ENCODE data around the gene SND1. TPM values are rescaled to one million over a fixed set of nuclear protein-coding genes. Genes with fewer than 3 reads are reported as not detected.
A peak's percentile ranks its signal among the peaks of the same experiment; 100 is the strongest.

The SND1 gene
- total RNA-seq = 185 and 193 TPM in 2 replicates

DNA sequence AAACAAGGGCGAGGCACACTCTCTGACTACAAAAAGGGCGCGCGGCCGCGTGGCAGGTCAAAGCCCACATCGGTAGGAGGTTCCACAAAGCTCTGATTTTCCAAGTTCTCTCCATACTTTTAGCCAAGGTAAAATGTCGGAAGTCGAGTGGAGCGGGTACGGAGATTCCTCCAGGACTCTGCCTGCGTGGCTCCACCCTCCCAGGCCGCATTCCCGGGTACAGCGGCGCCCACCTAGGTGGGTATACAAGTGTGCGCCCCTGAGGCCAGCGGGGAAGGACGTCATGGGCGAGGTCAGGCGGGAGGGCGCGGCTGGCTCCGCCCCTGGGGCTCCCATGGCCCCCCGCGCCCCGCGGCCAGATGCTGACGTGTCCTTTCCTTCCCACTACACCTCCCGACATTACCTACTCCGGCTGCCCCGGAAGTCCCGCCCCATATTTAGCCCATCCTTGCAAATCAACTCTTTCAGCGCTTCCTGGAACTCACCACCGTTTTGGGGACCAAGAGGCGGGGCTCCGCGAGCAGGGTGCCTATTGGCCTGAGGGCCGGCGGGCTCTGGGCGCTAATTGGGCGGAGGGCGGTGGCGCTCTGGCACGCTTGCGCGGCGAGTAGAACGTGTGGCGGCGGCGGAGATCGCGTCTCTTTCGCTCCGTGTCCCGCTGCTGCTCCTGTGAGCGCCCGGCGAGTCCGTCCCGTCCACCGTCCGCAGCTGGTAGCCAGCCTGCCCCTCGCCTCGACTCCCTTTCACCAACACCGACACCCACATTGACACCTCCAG lies at the start of gene SND1:
SND1 (plus strand) TSS at position 639 of the 777 bp plus-strand sequence. CDS start 180 bp downstream, outside the sequence.
- DNase-seq (ENCODE audit: extremely low read depth, low read depth, low spot score) = peak; percentile 86

GRCh38 chr7:127608446-127608845 lies 43.5 kb upstream of the SND1 start:
- no peak for DNase-seq (ENCODE audit: extremely low read depth, low read depth, low spot score)

DNA sequence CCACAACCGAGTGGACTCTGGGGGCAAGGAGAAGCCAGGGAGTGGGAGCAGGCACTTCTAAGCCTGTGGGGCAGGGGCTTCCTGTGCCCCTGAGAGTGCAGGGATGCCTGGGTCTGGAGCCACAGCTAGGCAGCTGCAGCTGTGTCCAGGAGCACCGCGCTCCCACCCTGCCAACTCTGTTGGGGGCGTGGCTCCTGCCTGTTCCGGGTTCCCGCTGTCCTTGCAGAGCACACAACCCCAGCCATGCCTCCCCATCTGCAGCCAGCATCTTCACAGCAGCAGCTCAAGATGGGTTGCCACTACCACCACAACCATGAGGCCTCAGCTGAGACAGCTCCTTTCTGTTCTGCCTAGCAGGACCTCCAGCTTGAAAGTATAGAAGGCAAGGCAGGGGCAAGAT lies 42.7 kb upstream of the SND1 start:
- DNase-seq (ENCODE audit: extremely low read depth, low read depth, low spot score) = no peak

DNA sequence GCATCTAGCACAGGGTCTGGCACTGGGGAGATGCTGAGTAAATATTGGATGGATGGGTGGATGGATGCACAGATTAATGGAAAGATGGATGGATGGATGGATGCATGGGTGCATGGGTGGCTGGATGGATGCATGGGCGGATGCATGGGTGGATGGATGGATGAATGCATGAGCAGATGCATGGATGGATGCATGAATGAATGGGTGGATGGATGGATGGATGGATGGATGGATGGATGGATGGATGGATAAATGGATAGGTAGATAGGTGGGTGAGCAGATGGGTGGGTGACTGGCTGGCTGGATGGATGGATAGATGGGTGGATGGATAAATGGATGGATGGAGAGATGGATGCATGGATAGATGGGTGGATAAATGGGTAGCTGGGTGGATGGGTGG lies 39.7 kb upstream of the SND1 start:
- DNase-seq (ENCODE audit: extremely low read depth, low read depth, low spot score) = no peak

DNA sequence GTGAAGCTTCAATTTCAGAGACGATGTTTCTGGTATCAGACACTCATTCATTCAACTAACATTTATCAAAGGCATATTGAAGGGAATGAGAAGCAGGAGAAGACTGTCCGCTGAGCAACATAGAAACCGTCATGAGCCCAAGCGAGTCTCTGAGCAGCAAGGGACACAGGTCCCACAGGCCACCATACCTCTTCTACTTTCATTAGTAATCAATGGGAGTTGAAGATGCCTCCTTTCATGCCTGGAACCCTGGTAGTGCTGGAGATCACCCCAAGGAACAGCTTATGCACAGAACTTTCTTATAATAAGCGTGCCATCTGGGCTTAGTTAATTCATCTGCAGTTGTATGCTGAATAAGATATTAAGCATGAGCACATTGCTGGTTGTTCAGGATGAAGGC lies 35.3 kb upstream of the SND1 start:
- DNase-seq (ENCODE audit: extremely low read depth, low read depth, low spot score) = no peak

DNA sequence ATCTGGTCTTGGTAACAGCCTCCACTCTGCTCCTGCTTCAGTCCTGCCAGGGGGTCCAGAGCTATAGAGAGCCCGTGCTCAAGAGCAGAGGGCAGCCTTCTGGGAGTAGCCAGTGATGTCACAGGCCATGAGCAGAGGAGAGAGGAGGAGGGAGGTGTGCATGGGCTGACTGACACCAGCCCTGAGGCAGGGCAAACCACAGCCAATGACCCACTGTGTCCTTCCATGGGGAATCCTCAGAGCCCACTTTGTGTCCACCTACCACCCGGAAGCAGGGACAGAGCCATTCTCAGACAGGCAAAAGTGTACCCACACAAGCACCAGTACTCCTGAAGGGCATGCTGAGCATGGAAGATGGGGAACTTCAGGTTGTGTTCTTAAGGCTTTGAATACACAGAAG lies 34.0 kb upstream of the SND1 start, which contains the start of gene PAX4:
PAX4 (minus strand) TSS at position 101 of the 400 bp plus-strand sequence. CDS start 2,214 bp downstream, outside the sequence.
- no peak for DNase-seq (ENCODE audit: extremely low read depth, low read depth, low spot score)

DNA sequence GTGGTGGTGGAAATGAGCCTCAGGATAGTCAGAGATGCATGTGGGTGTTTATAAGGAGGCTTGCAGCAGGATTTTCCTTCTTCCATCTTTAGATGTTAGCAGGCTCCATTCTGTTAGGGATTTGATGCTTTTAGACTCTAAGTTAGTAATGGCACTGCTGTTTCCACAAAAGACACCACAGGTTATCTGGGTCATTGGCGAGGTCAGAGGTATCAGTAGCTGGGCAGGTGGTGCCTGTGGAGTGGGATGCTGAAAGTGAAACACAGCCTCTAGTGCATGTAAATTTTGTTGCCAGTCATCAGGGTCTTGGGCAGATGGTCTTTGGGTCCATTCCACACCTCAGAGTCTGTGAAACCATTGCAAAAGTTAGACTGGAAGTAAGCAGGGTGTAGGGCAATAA lies 33.2 kb upstream of the SND1 start:
- DNase-seq (ENCODE audit: extremely low read depth, low read depth, low spot score) = no peak

- no peak for DNase-seq (ENCODE audit: extremely low read depth, low read depth, low spot score)
Observed at GRCh38 chr7:127619681-127620405, 32.2 kb upstream of the SND1 start.

- DNase-seq (ENCODE audit: extremely low read depth, low read depth, low spot score) = no peak
Observed at GRCh38 chr7:127620406-127621233, 31.4 kb upstream of the SND1 start.

- no peak for DNase-seq (ENCODE audit: extremely low read depth, low read depth, low spot score)
Observed at GRCh38 chr7:127625331-127625730, 26.7 kb upstream of the SND1 start.

- no peak for DNase-seq (ENCODE audit: extremely low read depth, low read depth, low spot score)
Observed at GRCh38 chr7:127628445-127628844, 23.5 kb upstream of the SND1 start.

GRCh38 chr7:127629268-127629854 lies 22.6 kb upstream of the SND1 start:
- no peak for DNase-seq (ENCODE audit: extremely low read depth, low read depth, low spot score)

- DNase-seq (ENCODE audit: extremely low read depth, low read depth, low spot score) = no peak
Observed at GRCh38 chr7:127632276-127632910, 19.6 kb upstream of the SND1 start.

DNA sequence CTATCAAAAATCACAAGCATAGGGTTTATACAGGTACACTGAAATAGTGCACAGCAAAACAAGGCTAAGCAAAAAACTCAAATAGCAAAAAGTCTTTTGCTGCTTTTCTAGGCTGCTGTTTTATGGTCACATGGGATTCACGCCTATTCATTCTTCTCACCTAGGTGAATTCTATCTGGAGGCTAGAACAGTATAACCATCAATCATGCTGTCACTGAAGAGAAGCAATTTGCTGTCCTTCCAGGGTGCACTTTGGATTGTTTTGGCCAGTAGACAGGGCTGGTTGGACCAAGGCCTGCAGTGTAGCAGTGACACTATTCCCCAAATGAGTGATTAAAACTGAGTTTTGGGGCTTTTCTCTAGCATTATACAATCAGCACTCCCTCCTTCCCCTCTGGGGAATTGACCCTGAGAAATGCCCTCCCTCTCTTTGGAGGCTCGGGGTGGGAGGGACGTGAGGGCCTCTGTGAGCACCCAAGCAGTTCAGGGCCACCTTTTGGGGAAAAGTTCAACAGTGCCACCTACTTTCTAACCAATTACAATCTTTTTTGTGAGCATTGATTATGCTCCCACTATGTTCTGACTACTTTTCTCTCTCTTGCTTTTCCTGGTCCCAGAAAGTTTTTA lies 16.2 kb upstream of the SND1 start:
- DNase-seq (ENCODE audit: extremely low read depth, low read depth, low spot score) = no peak

- DNase-seq (ENCODE audit: extremely low read depth, low read depth, low spot score) = no peak
Observed at GRCh38 chr7:127638197-127638596, 13.8 kb upstream of the SND1 start.

- no peak for DNase-seq (ENCODE audit: extremely low read depth, low read depth, low spot score)
Observed at GRCh38 chr7:127644484-127644883, 7.5 kb upstream of the SND1 start.

DNA sequence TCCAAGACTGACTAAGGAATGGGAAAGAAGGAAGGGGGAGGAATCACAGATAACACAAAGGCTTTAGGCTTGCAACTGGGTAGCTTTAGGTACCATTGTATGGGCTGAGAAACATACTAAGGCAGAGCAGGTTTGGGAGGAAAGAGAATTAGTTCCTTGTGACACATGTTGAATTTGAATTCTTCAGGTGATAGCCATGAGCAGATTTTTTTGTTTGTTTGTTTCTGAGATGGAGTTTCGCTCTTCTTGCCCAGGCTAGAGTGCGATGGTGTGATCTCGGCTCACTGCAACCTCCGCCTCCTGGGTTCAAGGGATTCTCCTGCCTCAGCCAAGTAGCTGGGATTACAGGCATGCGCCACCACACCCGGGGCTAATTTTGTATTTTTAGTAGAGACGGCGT lies 4.4 kb upstream of the SND1 start:
- DNase-seq (ENCODE audit: extremely low read depth, low read depth, low spot score) = no peak

DNA sequence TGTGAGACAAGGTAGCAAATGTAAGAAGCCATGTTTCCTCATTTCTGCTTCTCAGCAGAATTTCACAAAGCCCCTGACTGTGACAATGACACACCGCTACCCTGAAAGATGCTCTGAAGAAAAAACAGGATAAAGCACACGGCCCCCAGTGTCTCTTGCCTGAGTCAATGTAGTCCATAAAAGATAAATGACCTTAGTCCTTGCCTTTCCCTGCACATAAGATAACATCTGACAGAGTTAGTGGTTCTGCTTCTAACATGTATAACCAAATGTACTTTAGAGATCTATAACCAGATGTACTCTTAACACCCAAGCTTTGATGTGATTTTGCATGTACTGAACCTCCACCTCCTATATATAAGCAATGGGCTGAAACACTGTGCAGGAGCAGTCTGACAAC lies 3.0 kb upstream of the SND1 start:
- no peak for DNase-seq (ENCODE audit: extremely low read depth, low read depth, low spot score)

GRCh38 chr7:127650847-127651555 lies 993 bp upstream of the SND1 start:
- DNase-seq (ENCODE audit: extremely low read depth, low read depth, low spot score) = peak; percentile 18
